HepG2 (cell line): Measurements from ENCODE around the gene PRADC1. TPM values are rescaled to one million over a fixed set of nuclear protein-coding genes. Genes with fewer than 3 reads are reported as not detected.

Experiments used
- BCL3 ChIP-seq: sonication (generic); formaldehyde crosslinking; IDR thresholded peaks from 2 replicates; pipeline ENCODE4 v1.5.1; 2020; ENCODE audit warnings: mild to moderate bottlenecking, missing genetic modification reagents, moderate library complexity
- BRF2 ChIP-seq: sonication (generic); formaldehyde crosslinking; IDR thresholded peaks from 2 replicates; pipeline ENCODE4 v1.8.1; 2022; ENCODE audit warnings: mild to moderate bottlenecking, missing genetic modification reagents
- CENPBD1 ChIP-seq: sonication (generic); formaldehyde crosslinking; IDR thresholded peaks from 2 replicates; pipeline ENCODE4 v1.8.0; 2022; ENCODE audit warnings: missing genetic modification reagents, low read depth, mild to moderate bottlenecking, borderline replicate concordance
- GATA4 ChIP-seq: sonication (generic); IDR thresholded peaks from 2 replicates; pipeline ENCODE4 v1.6.1; 2016; ENCODE audit warnings: antibody characterized with exemption, low read depth, borderline replicate concordance
- GLI4 ChIP-seq: sonication (generic); formaldehyde crosslinking; IDR thresholded peaks from 2 replicates; pipeline ENCODE4 v1.5.1; 2020; ENCODE audit warnings: missing genetic modification reagents, mild to moderate bottlenecking, moderate library complexity, borderline replicate concordance
- HBP1 ChIP-seq: IDR thresholded peaks from 2 replicates; pipeline ENCODE4 v1.6.1; 2016; ENCODE audit warnings: low read depth, control low read depth
- HNRNPK ChIP-seq: fragments of 200-400 bp; formaldehyde crosslinking; IDR thresholded peaks from 2 replicates; pipeline ENCODE4 v1.6.1; 2018; ENCODE audit warnings: low read length, low read depth, moderate library complexity, mild to moderate bottlenecking; ENCODE audit not compliant: poor library complexity, severe bottlenecking
- KDM5A ChIP-seq: fragments of 200-600 bp; sonication (generic); IDR thresholded peaks from 2 replicates; pipeline ENCODE4 v1.7.0; 2018; ENCODE audit warnings: antibody characterized with exemption, mild to moderate bottlenecking, low read length, borderline replicate concordance
- NKX3-1 ChIP-seq: sonication (generic); formaldehyde crosslinking; IDR thresholded peaks from 2 replicates; pipeline ENCODE4 v1.5.0; 2020; ENCODE audit warnings: missing genetic modification reagents
- NR0B2 ChIP-seq: sonication (generic); formaldehyde crosslinking; IDR thresholded peaks from 2 replicates; pipeline ENCODE4 v1.4.0; 2020; ENCODE audit warnings: mild to moderate bottlenecking, missing genetic modification reagents
- REST ChIP-seq, 2 experiments: IDR thresholded peaks; 2 replicates each; pipeline ENCODE4 v1.6.1; 2011 to 2012; ENCODE audit warnings: low read length in 2 of 2, borderline replicate concordance in 1 of 2, low read depth in 1 of 2, mild to moderate bottlenecking in 1 of 2, moderate library complexity in 1 of 2
- ZFP1 ChIP-seq: IDR thresholded peaks from 2 replicates; pipeline ENCODE4 v1.6.1; 2016
- ZNF280D ChIP-seq: sonication (generic); formaldehyde crosslinking; IDR thresholded peaks from 2 replicates; pipeline ENCODE4 v1.5.1; 2020; ENCODE audit warnings: mild to moderate bottlenecking, missing genetic modification reagents
- ZNF543 ChIP-seq: sonication (generic); formaldehyde crosslinking; IDR thresholded peaks from 2 replicates; pipeline ENCODE4 v1.4.0; 2020; ENCODE audit warnings: mild to moderate bottlenecking, missing genetic modification reagents
- ZNF549 ChIP-seq: sonication (generic); formaldehyde crosslinking; IDR thresholded peaks from 2 replicates; pipeline ENCODE4 v1.5.0; 2020; ENCODE audit warnings: missing genetic modification reagents
- ZSCAN29 ChIP-seq: sonication (generic); formaldehyde crosslinking; conservative IDR thresholded peaks from 2 replicates; pipeline ENCODE4 v1.4.0; 2020; ENCODE audit warnings: mild to moderate bottlenecking, missing genetic modification reagents
- polyA plus RNA-seq, 8 experiments: library from polyadenylated mRNA; depleted of rRNA in 3 of 8; stranded (reverse) in 7 of 8; unstranded in 1 of 8; fragments of >200 nt; fragmentation: Illumina TruSeq in 4 of 8; extraction: Trizol in 4 of 8; gene quantifications; 2 replicates each; pipeline versions ENCODE4 v1.2.1 to v1.2.3, GENCODE V29; 2011 to 2016; ENCODE audit warnings: low read depth in 4 of 8, missing spikeins in 1 of 8, mixed read lengths in 1 of 8; ENCODE audit not compliant: insufficient read depth in 1 of 8
- total RNA-seq, 5 experiments: library from RNA; depleted of rRNA; stranded (reverse); fragments of >200 nt; fragmentation: Illumina TruSeq; extraction: Trizol; gene quantifications; 2 replicates each; pipeline ENCODE4 v1.2.3, GENCODE V29; 2016; ENCODE audit warnings: low read depth in 1 of 5

The PRADC1 gene
- total and polyA plus RNA-seq, 2 of the 13 experiments (the other 11 are each of a cell fraction or from before 2014, with no cell fraction given): 12.1 to 37.2 TPM

GRCh38 chr2:73212448-73213176 is 20.4 kb downstream of the PRADC1 start (continued):
- TF ChIP-seq REST (IDR thresholded peaks at IDR 0.05; ENCODE audit: borderline replicate concordance in 1 of 2, low read depth in 1 of 2, low read length in 2 of 2) (no peak), CENPBD1 (CRISPR knock-in tag) (peak; percentile 31; the same call in 1 of the 2 replicates), GATA4 (no peak), ZSCAN29 (CRISPR knock-in tag) (0 out of 2 replicates have a peak, but pooled peaks have one; percentile 34), KDM5A (no peak), GLI4 (CRISPR knock-in tag) (no peak), ZNF543 (CRISPR knock-in tag) (no peak; the same call in 1 of the 2 replicates), HNRNPK (no peak), ZNF280D (CRISPR knock-in tag) (peak; percentile 57; the same call in 1 of the 2 replicates), BRF2 (CRISPR knock-in tag) (0 out of 2 replicates have a peak, but pooled peaks have one; percentile 18), ZFP1 (CRISPR knock-in tag) (no peak), NR0B2 (CRISPR knock-in tag) (no peak), NKX3-1 (CRISPR knock-in tag) (no peak), ZNF549 (CRISPR knock-in tag) (0 out of 2 replicates have a peak, but pooled peaks have one; percentile 22), HBP1 (CRISPR knock-in tag) (no peak), BCL3 (CRISPR knock-in tag) (no peak)
